HCT116 (cell line): ENCODE data around the gene PCNT. TPM values are rescaled to one million over a fixed set of nuclear protein-coding genes. Genes with fewer than 3 reads are reported as not detected.

ENCODE experiments used
- ATAC-seq: fragments of 200-7000 bp; cut with Tn5 transposase; 2 replicates; pipeline ENCODE4 v1.9.1; 2020; ENCODE audit warnings: mild to moderate bottlenecking, moderate library complexity
- BruUV-seq: library from RNA; stranded (reverse); fragments of 400-500 nt; replicated peaks from 2 replicates; lab custom pipeline; 2021; lab: Mats Ljungman, UMichigan
- CTCF ChIA-PET: fragments of 300-600 bp; sonication (Branson Sonifier 250); formaldehyde crosslinking; loops from one replicate; lab custom pipeline; 2021; ENCODE audit warnings: antibody characterized with exemption; lab: Charles Lee
- POLR2A ChIA-PET: fragments of 300-600, 350-600 bp; sonication (Branson Sonifier 250); formaldehyde crosslinking; loops from one replicate; lab custom pipeline; 2021; ENCODE audit warnings: antibody characterized with exemption; lab: Charles Lee
- RAD21 ChIA-PET, 2 experiments: fragments of 300-600 bp; sonication (Branson Sonifier 250); formaldehyde crosslinking; loops; one replicate each; lab custom pipeline; 2023; ENCODE audit warnings: low total read pairs in 2 of 2; ENCODE audit not compliant: uncharacterized antibody in 2 of 2, unreplicated experiment in 2 of 2, low non-redundant PET in 1 of 2; lab: Charles Lee
- DNase-seq: peaks from one replicate; pipeline ENCODE4 v3.0.0-alpha.2; 2010; ENCODE audit warnings: low read depth, low spot score
- H2AFZ ChIP-seq: fragments of 200-600 bp; shearing (Covaris generic), sonication (generic); 2 replicates; pipeline ENCODE4 v1.6.1; 2017; ENCODE audit warnings: low read depth, mixed run types, mixed read lengths, antibody characterized with exemption, low read length; ENCODE audit not compliant: poor library complexity, severe bottlenecking
- H3K27ac ChIP-seq: 2 replicates; pipeline ENCODE4 v1.5.1; 2012; ENCODE audit warnings: low read depth, low read length
- H3K27me3 ChIP-seq: fragments of 200-600 bp; sonication (generic); 2 replicates; pipeline ENCODE4 v1.6.1; 2016; ENCODE audit warnings: mixed run types, low read length, mixed read lengths; ENCODE audit not compliant: insufficient read depth
- H3K36me3 ChIP-seq, 2 experiments: fragments of 200-500 bp in 1 of 2; fragments of 200-600 bp in 1 of 2; sonication (Bioruptor generic) in 1 of 2; sonication (generic) in 1 of 2; 2 replicates each; pipeline versions ENCODE4 v1.5.1 to v1.6.1; 2014 to 2016; ENCODE audit warnings: low read length in 2 of 2, inconsistent platforms in 1 of 2, mixed read lengths in 1 of 2, mixed run types in 1 of 2; ENCODE audit not compliant: insufficient read depth in 2 of 2, control insufficient read depth in 1 of 2
- H3K4me1 ChIP-seq, 2 experiments: fragments of 200-600 bp in 1 of 2; sonication (generic) in 1 of 2; 2 replicates each; pipeline versions ENCODE4 v1.5.1 to v1.6.1; 2012 to 2017; ENCODE audit warnings: low read length in 2 of 2, inconsistent platforms in 1 of 2, mild to moderate bottlenecking in 1 of 2, mixed read lengths in 1 of 2, mixed run types in 1 of 2, moderate library complexity in 1 of 2; ENCODE audit not compliant: insufficient read depth in 2 of 2, control insufficient read depth in 1 of 2
- H3K4me2 ChIP-seq: fragments of 200-600 bp; sonication (generic); 2 replicates; pipeline ENCODE4 v1.6.1; 2017; ENCODE audit warnings: mixed run types, low read length, mixed read lengths
- H3K4me3 ChIP-seq, 2 experiments: fragments of 200-600 bp in 1 of 2; sonication (generic) in 1 of 2; replicated peaks in 1 of 2; 2 replicates each; pipeline ENCODE4 v1.5.1; 2011 to 2016; ENCODE audit warnings: low read length in 2 of 2, control low read depth in 1 of 2, low read depth in 1 of 2, mild to moderate bottlenecking in 1 of 2, mixed read lengths in 1 of 2, mixed run types in 1 of 2
- H3K79me2 ChIP-seq: fragments of 200-600 bp; sonication (generic); 2 replicates; pipeline ENCODE4 v1.6.1; 2017; ENCODE audit warnings: mild to moderate bottlenecking, mixed run types, low read length, moderate library complexity, mixed read lengths; ENCODE audit not compliant: insufficient read depth
- H3K9ac ChIP-seq: fragments of 200-600 bp; sonication (generic); 2 replicates; pipeline ENCODE4 v1.6.1; 2016; ENCODE audit warnings: low read length, mixed read lengths
- H3K9me2 ChIP-seq: fragments of 200-600 bp; sonication (generic), shearing (Covaris generic); 2 replicates; pipeline ENCODE4 v1.6.1; 2017; ENCODE audit warnings: mixed run types, mild to moderate bottlenecking, moderate library complexity; ENCODE audit not compliant: insufficient read depth
- H3K9me3 ChIP-seq, 2 experiments: fragments of 200-500 bp in 1 of 2; fragments of 200-600 bp in 1 of 2; sonication (Bioruptor generic) in 1 of 2; sonication (generic) in 1 of 2; 2 replicates each; pipeline ENCODE4 v1.6.1; 2014 to 2017; ENCODE audit warnings: low read length in 2 of 2, mixed read lengths in 2 of 2, inconsistent platforms in 1 of 2, low read depth in 1 of 2, mild to moderate bottlenecking in 1 of 2, mixed run types in 1 of 2, moderate library complexity in 1 of 2; ENCODE audit not compliant: control insufficient read depth in 1 of 2, insufficient read depth in 1 of 2
- H4K20me1 ChIP-seq: fragments of 200-600 bp; sonication (generic), shearing (Covaris generic); 2 replicates; pipeline ENCODE4 v1.6.1; 2017; ENCODE audit warnings: mixed run types, mild to moderate bottlenecking, moderate library complexity; ENCODE audit not compliant: insufficient read depth
- CTCF ChIP-seq, 3 experiments: fragments of 200-600 bp in 1 of 3; sonication (generic) in 1 of 3; IDR thresholded peaks in 2 of 3; conservative IDR thresholded peaks in 1 of 3; 2 replicates each; pipeline ENCODE4 v1.5.1; 2012 to 2017; ENCODE audit warnings: low read depth in 2 of 3, low read length in 2 of 3, antibody characterized with exemption in 1 of 3, borderline replicate concordance in 1 of 3, control low read depth in 1 of 3, mild to moderate bottlenecking in 1 of 3, mixed read lengths in 1 of 3, mixed run types in 1 of 3, moderate library complexity in 1 of 3; ENCODE audit not compliant: insufficient read depth in 1 of 3
- ELF1 ChIP-seq: IDR thresholded peaks from 2 replicates; pipeline ENCODE4 v1.6.1; 2012; ENCODE audit warnings: low read depth, borderline replicate concordance
- FOSL1 ChIP-seq: IDR thresholded peaks from 2 replicates; pipeline ENCODE4 v1.6.1; 2012; ENCODE audit warnings: low read depth
- RAD21 ChIP-seq: IDR thresholded peaks from 2 replicates; pipeline ENCODE4 v1.6.1; 2012; ENCODE audit warnings: low read depth, mild to moderate bottlenecking
- SIN3A ChIP-seq: IDR thresholded peaks from 2 replicates; pipeline ENCODE4 v1.6.1; 2012; ENCODE audit warnings: low read depth
- SRF ChIP-seq: IDR thresholded peaks from 2 replicates; pipeline ENCODE4 v1.6.1; 2012; ENCODE audit warnings: low read depth
- ZFX ChIP-seq: fragments of 450-650 bp; IDR thresholded peaks from 2 replicates; pipeline ENCODE4 v1.6.1; 2017
- intact Hi-C: fragments of 100-400 bp; cut with micrococcal nuclease; formaldehyde crosslinking; loops from 2 replicates; pipeline ENCODE4 v1.10.0; 2022
- total RNA-seq: library from RNA; stranded (reverse); gene quantifications from one replicate; pipeline ENCODE4 v1.2.1, GENCODE V29; 2021; ENCODE audit not compliant: unreplicated experiment

PCNT gene
- total RNA-seq, 1 experiment from 2014 or later = 43.6 TPM

- Histone ChIP-seq H2AFZ (no peak overlapping the region), H3K27me3 (no peaks in the 10 kb centered on the region), H3K4me1 (no peaks in the 10 kb centered on the region), H3K79me2 (peaks cover 25% of the 10 kb centered on the region), H3K9me2 (no peaks in the 10 kb centered on the region), H3K9me3 (no peaks in the 10 kb centered on the region), H3K36me3 (no peaks in the 10 kb centered on the region), H4K20me1 (no peaks in the 10 kb centered on the region), H3K27ac (no peak overlapping the region), H3K4me3 (no peak overlapping the region), H3K4me2 (no peak overlapping the region), H3K9ac (no peak overlapping the region)
- TF ChIP-seq SIN3A = no peak
- no peak for TF ChIP-seq SRF
- no peak for TF ChIP-seq RAD21
- no peak for TF ChIP-seq FOSL1
- no peak for TF ChIP-seq ELF1
- no TSS peak for BruUV-seq
- ATAC-seq = no peak
- POLR2A ChIA-PET = no interaction called here
- intact Hi-C loops = loop anchor here (5.0 kb wide), 1 partner anchor 52 kb away; no protein-coding TSS in a partner anchor
- RAD21 ChIA-PET = no interaction called here
- CTCF ChIA-PET = no interaction called here
- DNase-seq = no peak
These were observed 156.5 kb downstream of the PCNT start for GRCh38 chr21:46480466-46480865.

DNA sequence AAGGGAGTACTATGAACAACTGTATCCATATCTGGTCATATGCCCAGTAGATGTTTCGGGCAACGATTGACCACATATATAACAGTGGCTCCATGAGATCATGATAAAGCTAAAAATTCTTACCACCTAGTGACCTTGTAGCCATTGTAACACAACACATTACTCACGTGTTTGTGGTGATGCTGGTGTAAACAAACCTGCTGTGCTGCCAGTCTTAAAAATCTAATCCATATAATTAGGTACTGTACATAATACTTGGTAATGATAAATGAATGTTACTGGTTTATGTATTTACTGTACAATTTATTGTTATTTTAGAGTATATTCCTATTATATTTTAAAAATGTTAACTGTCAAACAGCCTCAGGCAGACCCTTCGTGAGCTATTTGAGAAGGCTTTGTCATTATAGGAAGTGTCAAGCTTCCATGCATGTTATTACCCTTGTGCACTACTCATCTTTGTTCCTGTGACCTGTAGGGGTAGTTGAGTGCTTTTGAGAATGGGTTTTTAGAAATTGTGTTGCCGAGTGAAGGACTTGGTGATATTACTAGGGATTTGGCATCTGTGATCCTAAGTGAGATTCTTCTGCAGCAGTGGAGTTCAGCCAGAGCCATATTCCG is 158.4 kb downstream of the PCNT start:
- no peak overlapping the region for H3K4me3 ChIP-seq
- H3K79me2 ChIP-seq = peaks cover 21% of the 10 kb centered on the region
- H3K4me2 ChIP-seq = no peak overlapping the region
- H4K20me1 ChIP-seq = no peaks in the 10 kb centered on the region
- H2AFZ ChIP-seq = no peak overlapping the region
- intact Hi-C loops = loop anchor here (5.0 kb wide), 1 partner anchor 50 kb away; no protein-coding TSS in a partner anchor
- no peaks in the 10 kb centered on the region for H3K27me3 ChIP-seq
- POLR2A ChIA-PET = no interaction called here
- no peak overlapping the region for H3K9ac ChIP-seq
- CTCF ChIA-PET = no interaction called here
- TF ChIP-seq CTCF (IDR thresholded peaks at IDR 0.05 in 2 of 3, conservative IDR thresholded peaks at IDR 0.05 in 1 of 3; ENCODE audit: borderline replicate concordance in 1 of 3, insufficient read depth in 1 of 3, low read depth in 2 of 3, low read length in 2 of 3) = no peak
- TF ChIP-seq ZFX = no peak
- TF ChIP-seq, all 23 proteins: peak for 0
- H3K4me1 ChIP-seq = no peaks in the 10 kb centered on the region
- RAD21 ChIA-PET = no interaction called here
- BruUV-seq = no TSS peak
- ATAC-seq (no peak), DNase-seq (no peak)
- H3K36me3 ChIP-seq = no peaks in the 10 kb centered on the region
- H3K27ac ChIP-seq = no peak overlapping the region
- no peaks in the 10 kb centered on the region for H3K9me2 ChIP-seq
- H3K9me3 ChIP-seq = no peaks in the 10 kb centered on the region
